Lower leg skin (tissue), 3 donors: ENCODE measurements around the gene KCNA5.

Experiments
- CTCF ChIP-seq, 3 donors: fragments of 450-650 bp; IDR thresholded peaks; one replicate each; pipeline ENCODE4 v1.5.1; 2016; ENCODE audit warnings: antibody characterized with exemption in 3 of 3, mild to moderate bottlenecking in 3 of 3, moderate library complexity in 2 of 3
- POLR2A ChIP-seq, 2 donors: fragments of 450-650 bp; IDR thresholded peaks; one replicate each; pipeline ENCODE4 v1.6.1; 2016 to 2017; ENCODE audit warnings: antibody characterized with exemption in 2 of 2, mild to moderate bottlenecking in 1 of 2, moderate library complexity in 1 of 2

- TF ChIP-seq CTCF (IDR thresholded peaks at IDR 0.05) (no peak), POLR2A (IDR thresholded peaks at IDR 0.05) (no peak)
These were observed 4.8 kb upstream of the KCNA5 start for GRCh38 chr12:5038781-5039311.
